GM12878 (cell line): Measurements from ENCODE around the gene PLEKHA7. TPM values are rescaled to one million over a fixed set of nuclear protein-coding genes. Genes with fewer than 3 reads are reported as not detected.

ENCODE experiments used
- ATAC-seq: fragments of 200-7000 bp; cut with Tn5 transposase; 3 replicates; pipeline ENCODE4 v1.9.1; 2020; ENCODE audit warnings: mild to moderate bottlenecking, moderate library complexity
- BruUV-seq: library from RNA; stranded (reverse); fragments of 400-500 nt; replicated peaks from 2 replicates; lab custom pipeline; 2021; lab: Mats Ljungman, UMichigan
- CTCF ChIA-PET: fragments of 300-600 bp; sonication (Branson Sonifier 250); formaldehyde crosslinking; extraction: SDS; loops from one replicate; lab custom pipeline; 2021; ENCODE audit warnings: inconsistent platforms; lab: Yijun Ruan, JAX
- POLR2A ChIA-PET: fragments of 350-600 bp; formaldehyde crosslinking; extraction: SDS; loops from one replicate; lab custom pipeline; 2021; ENCODE audit warnings: inconsistent platforms; lab: Charles Lee
- RAD21 ChIA-PET: fragments of 300-600 bp; sonication (Branson Sonifier 250); formaldehyde crosslinking; loops from one replicate; lab custom pipeline; 2023; ENCODE audit warnings: antibody characterized with exemption; ENCODE audit not compliant: unreplicated experiment; lab: Charles Lee
- SMC1A ChIA-PET: fragments of 300-600 bp; sonication (Branson Sonifier 250); formaldehyde crosslinking; loops from one replicate; lab custom pipeline; 2023; ENCODE audit not compliant: unreplicated experiment, uncharacterized antibody; lab: Charles Lee
- DNase-seq: peaks from one replicate; pipeline ENCODE4 v3.0.0-alpha.2; 2011; ENCODE audit warnings: low read depth, low spot score
- FAIRE-seq: peaks from 3 replicates; lab custom pipeline; 2011; peaks lifted over from hg19 to GRCh38; lab: Jason Lieb, UNC
- H2AFZ ChIP-seq: 2 replicates; pipeline ENCODE4 v1.6.0; 2011; ENCODE audit warnings: low read depth, low read length, control low read depth; ENCODE audit not compliant: control insufficient read depth
- H3K27ac ChIP-seq: 2 replicates; pipeline ENCODE4 v1.5.1; 2011; ENCODE audit warnings: control low read depth; ENCODE audit not compliant: control insufficient read depth, insufficient read depth
- H3K27me3 ChIP-seq, 2 experiments: replicated peaks in 1 of 2; 2 replicates each; pipeline versions ENCODE4 v1.6.0 to v1.6.1; 2011; ENCODE audit warnings: low read length in 1 of 2; ENCODE audit not compliant: control insufficient read depth in 2 of 2, insufficient read depth in 2 of 2
- H3K36me3 ChIP-seq, 2 experiments: 2 replicates each; pipeline ENCODE4 v1.5.1; 2011; ENCODE audit warnings: low read length in 1 of 2; ENCODE audit not compliant: control insufficient read depth in 2 of 2, insufficient read depth in 2 of 2
- H3K4me1 ChIP-seq: 2 replicates; pipeline ENCODE4 v1.6.1; 2011; ENCODE audit warnings: mild to moderate bottlenecking, low read length, moderate library complexity, mixed read lengths; ENCODE audit not compliant: control insufficient read depth, insufficient read depth
- H3K4me2 ChIP-seq: 2 replicates; pipeline ENCODE4 v1.6.0; 2011; ENCODE audit warnings: control low read depth; ENCODE audit not compliant: control insufficient read depth, insufficient read depth
- H3K4me3 ChIP-seq: fragments of 200-600 bp; sonication (generic); 2 replicates; pipeline ENCODE4 v1.5.1; 2016
- H3K79me2 ChIP-seq: 2 replicates; pipeline ENCODE4 v1.6.0; 2011; ENCODE audit warnings: low read length; ENCODE audit not compliant: control insufficient read depth, insufficient read depth
- H3K9ac ChIP-seq: 2 replicates; pipeline ENCODE4 v1.8.0; 2011; ENCODE audit warnings: low read length, control low read depth, mixed read lengths; ENCODE audit not compliant: control insufficient read depth, insufficient read depth
- H3K9me3 ChIP-seq: replicated peaks from 3 replicates; pipeline ENCODE4 v1.5.1; 2011; ENCODE audit warnings: mild to moderate bottlenecking, low read length; ENCODE audit not compliant: control insufficient read depth, insufficient read depth
- H4K20me1 ChIP-seq: 2 replicates; pipeline ENCODE4 v1.6.0; 2011; ENCODE audit not compliant: control insufficient read depth, insufficient read depth
- ESRRA ChIP-seq: IDR thresholded peaks from 2 replicates; pipeline ENCODE4 v1.6.1; 2012; ENCODE audit warnings: mild to moderate bottlenecking, low read length, improper control_type of control experiment
- FOS ChIP-seq: IDR thresholded peaks from 3 replicates; pipeline ENCODE4 v1.6.1; 2011; ENCODE audit warnings: borderline replicate concordance; ENCODE audit not compliant: insufficient read length; ENCODE audit errors: extremely low read depth
- HDAC2 ChIP-seq: fragments of 200-600 bp; sonication (generic); IDR thresholded peaks from 2 replicates; pipeline ENCODE4 v1.6.1; 2017
- IKZF2 ChIP-seq, 2 experiments: fragments of 450-650 bp; IDR thresholded peaks; 2 replicates each; pipeline ENCODE4 v1.6.1; 2017; ENCODE audit warnings: mild to moderate bottlenecking in 2 of 2, moderate library complexity in 2 of 2
- KAT2A ChIP-seq: conservative IDR thresholded peaks from 2 replicates; pipeline ENCODE4 v1.6.1; 2011; ENCODE audit warnings: low read depth, low read length; ENCODE audit not compliant: control insufficient read depth
- KDM1A ChIP-seq: fragments of 200-600 bp; sonication (generic); IDR thresholded peaks from 2 replicates; pipeline ENCODE4 v1.6.1; 2016; ENCODE audit warnings: borderline replicate concordance
- KLF5 ChIP-seq: fragments of 450-650 bp; IDR thresholded peaks from 2 replicates; pipeline ENCODE4 v1.6.1; 2014; ENCODE audit warnings: mild to moderate bottlenecking; ENCODE audit not compliant: partially characterized antibody
- LARP7 ChIP-seq: fragments of 450-650 bp; IDR thresholded peaks from 2 replicates; pipeline ENCODE4 v1.6.1; 2017; ENCODE audit warnings: mild to moderate bottlenecking
- MYC ChIP-seq: IDR thresholded peaks from 2 replicates; pipeline ENCODE4 v1.6.1; 2011; ENCODE audit warnings: mild to moderate bottlenecking, low read length, moderate library complexity, inconsistent platforms; ENCODE audit not compliant: insufficient read depth, insufficient replicate concordance, insufficient read length, severe bottlenecking
- PAX8 ChIP-seq: fragments of 450-650 bp; IDR thresholded peaks from 2 replicates; pipeline ENCODE4 v1.6.1; 2017; ENCODE audit warnings: mild to moderate bottlenecking, moderate library complexity
- POLR2A ChIP-seq: IDR thresholded peaks from 2 replicates; pipeline ENCODE4 v1.6.1; 2011; ENCODE audit warnings: low read depth, mild to moderate bottlenecking, low read length
- SIX5 ChIP-seq: IDR thresholded peaks from 2 replicates; pipeline ENCODE4 v1.6.1; 2011; ENCODE audit warnings: mild to moderate bottlenecking, low read depth, low read length, moderate library complexity; ENCODE audit not compliant: severe bottlenecking
- STAT1 ChIP-seq: fragments of 450-650 bp; conservative IDR thresholded peaks from 2 replicates; pipeline ENCODE4 v1.6.1; 2014; ENCODE audit warnings: antibody characterized with exemption, mild to moderate bottlenecking
- ZSCAN29 ChIP-seq: fragments of 450-650 bp; IDR thresholded peaks from 2 replicates; pipeline ENCODE4 v1.6.1; 2017; ENCODE audit warnings: mild to moderate bottlenecking, moderate library complexity
- WGBS: methylation state at CpG from one replicate; pipeline ENCODE4 v1.1.6; 2016; ENCODE audit warnings: low lambda C conversion rate; ENCODE audit not compliant: insufficient replicate concordance, insufficient coverage; ENCODE audit errors: missing lambda C conversion rate; 5-methylcytosine and 5-hydroxymethylcytosine counted together
- in situ Hi-C: fragments of 300-500 bp; cut with MboI; formaldehyde crosslinking; loops from 9 replicates; pipeline ENCODE4 v1.14.3; 2018; ENCODE audit warnings: mixed read lengths
- intact Hi-C: fragments of 100-400 bp; cut with micrococcal nuclease; formaldehyde crosslinking; loops from one replicate; pipeline ENCODE4 v1.14.2; 2022; ENCODE audit not compliant: unreplicated experiment
- polyA plus RNA-seq, 11 experiments: library from polyadenylated mRNA; depleted of rRNA in 4 of 11; unstranded in 6 of 11; stranded (reverse) in 5 of 11; fragments of >200 nt; fragmentation: Nextera tagmentation in 4 of 11; fragmentation: Illumina TruSeq in 1 of 11; extraction: Ambion mirVana in 4 of 11; extraction: Trizol in 1 of 11; gene quantifications; 1 replicate in 1 of 11; 2 replicates in 10 of 11; pipeline versions ENCODE4 v1.2.1 to v1.2.3, GENCODE V29; 2011 to 2016; ENCODE audit warnings: inconsistent platforms in 2 of 11, missing spikeins in 2 of 11, low read depth in 1 of 11
- total RNA-seq, 4 experiments: library from RNA; depleted of rRNA in 3 of 4; stranded (reverse); fragments of >200 nt in 3 of 4; fragmentation: Illumina TruSeq in 1 of 4; extraction: Trizol in 1 of 4; gene quantifications; 2 replicates each; pipeline versions ENCODE4 v1.2.1 to v1.2.3, GENCODE V29; 2013 to 2021
- TF ChIP-seq, protein P1 (sequence below): fragments of 450-650 bp; conservative IDR thresholded peaks from 2 replicates; pipeline ENCODE4 v1.6.1; 2017; ENCODE audit warnings: mild to moderate bottlenecking, moderate library complexity

The PLEKHA7 gene
- total and polyA plus RNA-seq, 10 of the 15 experiments (the other 5 are each of a cell fraction or from before 2014, with no cell fraction given): 0.45 to 5.3 (median 2.1) TPM

DNA sequence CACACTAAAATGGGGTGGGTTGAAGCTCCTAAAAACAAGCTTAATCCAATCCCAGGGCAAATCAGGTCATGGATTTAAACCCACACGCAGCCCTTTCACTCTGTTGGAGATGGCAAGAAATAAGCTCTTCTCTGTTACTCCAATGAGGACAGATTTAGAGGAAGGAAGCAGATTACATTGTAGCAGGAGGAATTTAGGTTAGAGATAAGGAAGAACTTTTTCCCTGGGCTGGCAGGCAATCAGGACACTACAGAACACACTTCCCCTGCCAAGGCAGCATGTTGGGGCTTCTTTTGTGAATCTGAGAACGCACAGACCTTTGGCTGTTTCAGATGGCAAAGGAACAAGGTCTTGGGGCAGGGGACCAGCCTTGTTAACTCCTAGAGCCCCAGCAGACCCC lies 229.5 kb downstream of the PLEKHA7 start:
- CTCF ChIA-PET: interaction anchor here (0.7 to 7.1 kb wide), 29 partner anchors 10 to 743 kb away, joined by 3 to 59 read pairs (median 8); partner anchors contain the start of genes C11orf58 and RPS13
- 58% methylated on average over 2 of the region's 2 CpGs for WGBS

More for the DNA sequence above, 229.5 kb downstream of the PLEKHA7 start:
- ChIA-PET RAD21 (interaction anchor here (0.8 to 6.2 kb wide), 6 partner anchors 8 to 293 kb away, joined by 3 to 32 read pairs (median 4); partner anchors contain the start of gene RPS13), SMC1A (interaction anchor here (0.6 to 2.4 kb wide), 10 partner anchors 10 to 293 kb away, joined by 3 to 9 read pairs (median 4); partner anchors contain the start of gene RPS13), POLR2A (no interaction called here)
- H3K36me3 ChIP-seq: no peaks in the 10 kb centered on the region
- no peak overlapping the region for H3K4me3 ChIP-seq
- intact Hi-C loops: loop anchor here (1.0 to 10.0 kb wide), 2 partner anchors 140 to 279 kb away; no protein-coding TSS in a partner anchor
- in situ Hi-C loops: no loop called here
- H3K9me3 ChIP-seq: no peaks in the 10 kb centered on the region
- H3K9ac ChIP-seq: no peak overlapping the region
- no peaks in the 10 kb centered on the region for H3K4me1 ChIP-seq
- no peak for ATAC-seq
- no peaks in the 10 kb centered on the region; a peak in 1 of 4 replicates for H3K27me3 ChIP-seq
- no peak for DNase-seq
- TF ChIP-seq POLR2A: no peak
- no peak for TF ChIP-seq HDAC2
- no peak for TF ChIP-seq ESRRA
- TF ChIP-seq SIX5: no peak
- TF ChIP-seq STAT1: no peak
- no peak for TF ChIP-seq PAX8
- TF ChIP-seq, protein P1, sequence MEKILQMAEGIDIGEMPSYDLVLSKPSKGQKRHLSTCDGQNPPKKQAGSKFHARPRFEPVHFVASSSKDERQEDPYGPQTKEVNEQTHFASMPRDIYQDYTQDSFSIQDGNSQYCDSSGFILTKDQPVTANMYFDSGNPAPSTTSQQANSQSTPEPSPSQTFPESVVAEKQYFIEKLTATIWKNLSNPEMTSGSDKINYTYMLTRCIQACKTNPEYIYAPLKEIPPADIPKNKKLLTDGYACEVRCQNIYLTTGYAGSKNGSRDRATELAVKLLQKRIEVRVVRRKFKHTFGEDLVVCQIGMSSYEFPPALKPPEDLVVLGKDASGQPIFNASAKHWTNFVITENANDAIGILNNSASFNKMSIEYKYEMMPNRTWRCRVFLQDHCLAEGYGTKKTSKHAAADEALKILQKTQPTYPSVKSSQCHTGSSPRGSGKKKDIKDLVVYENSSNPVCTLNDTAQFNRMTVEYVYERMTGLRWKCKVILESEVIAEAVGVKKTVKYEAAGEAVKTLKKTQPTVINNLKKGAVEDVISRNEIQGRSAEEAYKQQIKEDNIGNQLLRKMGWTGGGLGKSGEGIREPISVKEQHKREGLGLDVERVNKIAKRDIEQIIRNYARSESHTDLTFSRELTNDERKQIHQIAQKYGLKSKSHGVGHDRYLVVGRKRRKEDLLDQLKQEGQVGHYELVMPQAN: no peak
- no peak for TF ChIP-seq KDM1A
- TF ChIP-seq KLF5: no peak
- TF ChIP-seq MYC: no peak
- TF ChIP-seq KAT2A: no peak
- TF ChIP-seq ZSCAN29: no peak
- no peak for TF ChIP-seq IKZF2 (IDR thresholded peaks at IDR 0.05)
- TF ChIP-seq LARP7: no peak
- no peak for TF ChIP-seq FOS
- TF ChIP-seq, all 136 proteins: peak for 0
- Histone ChIP-seq H3K4me2 (no peak overlapping the region), H2AFZ (no peak overlapping the region), H3K79me2 (no peaks in the 10 kb centered on the region), H3K27ac (no peak overlapping the region), H4K20me1 (no peaks in the 10 kb centered on the region)
- FAIRE-seq: no peak
- BruUV-seq: no TSS peak
